K562 (cell line): ENCODE results near the gene KMT2A. TPM values are rescaled to one million over a fixed set of nuclear protein-coding genes. Genes with fewer than 3 reads are reported as not detected.

ENCODE experiments used
- ATAC-seq: fragments of 200-7000 bp; cut with Tn5 transposase; 3 replicates; pipeline ENCODE4 v1.9.1; 2020; ENCODE audit warnings: moderate library complexity
- BruUV-seq: library from RNA; stranded (reverse); fragments of 400-500 nt; replicated peaks from 2 replicates; lab custom pipeline; 2021; lab: Mats Ljungman, UMichigan
- CTCF ChIA-PET: fragments of 300-600 bp; formaldehyde crosslinking; extraction: SDS; loops from one replicate; lab custom pipeline; 2021; ENCODE audit warnings: low intra/inter-chr PET ratio; lab: Yijun Ruan, JAX
- POLR2A ChIA-PET: fragments of 300-600, 350-650 bp; sonication (Branson Sonifier 250); formaldehyde crosslinking; extraction: SDS; loops from one replicate; lab custom pipeline; 2021; ENCODE audit warnings: antibody characterized with exemption, inconsistent platforms; lab: Yijun Ruan, JAX
- DNase-seq, 4 experiments: peaks; one replicate each; pipeline versions ENCODE4 v3.0.0 to v3.0.0-alpha.2; 2011 to 2018; ENCODE audit warnings: low spot score in 3 of 4, mixed read lengths in 3 of 4; ENCODE audit errors: extremely low read depth in 1 of 4
- FAIRE-seq: peaks from 2 replicates; lab custom pipeline; 2011; peaks lifted over from hg19 to GRCh38; lab: Jason Lieb, UNC
- H2AFZ ChIP-seq: 2 replicates; pipeline ENCODE4 v1.6.0; 2011; ENCODE audit warnings: low read depth, low read length, control low read depth, inconsistent platforms
- H3K27ac ChIP-seq: fragments of 200-600 bp; 3 replicates; pipeline ENCODE4 v1.8.0; 2011; ENCODE audit warnings: low read depth, mild to moderate bottlenecking, control low read depth, inconsistent platforms, low read length, moderate library complexity, mixed read lengths; ENCODE audit errors: extremely low read depth
- H3K27me3 ChIP-seq, 2 experiments: fragments of 300-600 bp in 1 of 2; 2 replicates in 1 of 2; 3 replicates in 1 of 2; pipeline versions ENCODE4 v1.6.0 to v1.8.0; 2011; ENCODE audit warnings: inconsistent platforms in 2 of 2, low read length in 2 of 2, mild to moderate bottlenecking in 1 of 2, mixed read lengths in 1 of 2, moderate library complexity in 1 of 2; ENCODE audit not compliant: control insufficient read depth in 2 of 2, insufficient read depth in 2 of 2
- H3K36me3 ChIP-seq: fragments of 300-600 bp; 3 replicates; pipeline ENCODE4 v1.8.0; 2011; ENCODE audit warnings: mild to moderate bottlenecking, low read length, inconsistent platforms; ENCODE audit not compliant: control insufficient read depth, insufficient read depth
- H3K4me1 ChIP-seq, 2 experiments: fragments of 200-600 bp in 1 of 2; replicated peaks in 1 of 2; 2 replicates in 1 of 2; 3 replicates in 1 of 2; pipeline versions ENCODE4 v1.5.1 to v1.8.0; 2011; ENCODE audit warnings: inconsistent platforms in 2 of 2, low read length in 2 of 2, mild to moderate bottlenecking in 1 of 2, mixed read lengths in 1 of 2, moderate library complexity in 1 of 2; ENCODE audit not compliant: control insufficient read depth in 2 of 2, insufficient read depth in 2 of 2
- H3K4me2 ChIP-seq: 2 replicates; pipeline ENCODE4 v1.6.1; 2011; ENCODE audit warnings: low read length, control low read depth, inconsistent platforms, mixed read lengths; ENCODE audit not compliant: insufficient read depth
- H3K4me3 ChIP-seq: fragments of 200-600 bp; sonication (generic), shearing (Covaris generic); 2 replicates; pipeline ENCODE4 v1.5.1; 2016; ENCODE audit warnings: control low read depth, inconsistent platforms
- H3K79me2 ChIP-seq: fragments of 200-600 bp; 3 replicates; pipeline ENCODE4 v1.8.0; 2011; ENCODE audit warnings: low read length, inconsistent platforms; ENCODE audit not compliant: control insufficient read depth, insufficient read depth
- H3K9ac ChIP-seq, 2 experiments: 2 replicates each; pipeline versions ENCODE4 v1.6.0 to v1.6.1; 2011; ENCODE audit warnings: low read depth in 2 of 2, low read length in 2 of 2, control low read depth in 1 of 2, inconsistent platforms in 1 of 2, mild to moderate bottlenecking in 1 of 2, mixed read lengths in 1 of 2; ENCODE audit not compliant: insufficient read depth in 1 of 2
- H3K9me1 ChIP-seq: one replicate; pipeline ENCODE4 v1.6.0; 2011; ENCODE audit warnings: inconsistent platforms, mild to moderate bottlenecking, low read length, moderate library complexity; ENCODE audit not compliant: control insufficient read depth, insufficient read depth
- H3K9me3 ChIP-seq: replicated peaks from 2 replicates; pipeline ENCODE4 v1.5.1; 2011; ENCODE audit warnings: low read depth, low read length, inconsistent platforms; ENCODE audit not compliant: control insufficient read depth, insufficient read depth
- H4K20me1 ChIP-seq: replicated peaks from 2 replicates; pipeline ENCODE4 v1.6.1; 2011; ENCODE audit warnings: low read length, inconsistent platforms, mixed read lengths; ENCODE audit not compliant: control insufficient read depth, insufficient read depth
- GABPB2 ChIP-seq: fragments of 250-450 bp; sonication (Bioruptor Pico); conservative IDR thresholded peaks from 2 replicates; pipeline ENCODE4 v1.5.1; 2021; ENCODE audit warnings: mild to moderate bottlenecking
- GTF2B ChIP-seq: IDR thresholded peaks from 2 replicates; pipeline ENCODE4 v1.6.1; 2011; ENCODE audit not compliant: insufficient read length; ENCODE audit errors: extremely low read depth
- KLF13 ChIP-seq: fragments of 450-650 bp; IDR thresholded peaks from 2 replicates; pipeline ENCODE4 v1.6.1; 2016; ENCODE audit warnings: missing genetic modification characterization, low read depth, mild to moderate bottlenecking, missing compliant biosample characterization, moderate library complexity, borderline replicate concordance
- RAD21 ChIP-seq, 2 experiments: fragments of 250-450 bp in 1 of 2; fragments of 450-650 bp in 1 of 2; sonication (Bioruptor Pico) in 1 of 2; formaldehyde crosslinking in 1 of 2; IDR thresholded peaks in 1 of 2; conservative IDR thresholded peaks in 1 of 2; 2 replicates each; pipeline versions ENCODE4 v1.4.0 to v1.8.0; 2020 to 2022; ENCODE audit warnings: mild to moderate bottlenecking in 2 of 2, moderate library complexity in 1 of 2
- RFX5 ChIP-seq: IDR thresholded peaks from 2 replicates; pipeline ENCODE4 v1.6.1; 2011; ENCODE audit warnings: low read depth, mild to moderate bottlenecking, improper control_type of control experiment, low read length
- SLC30A9 ChIP-seq: fragments of 250-450 bp; sonication (Bioruptor Pico); IDR thresholded peaks from 2 replicates; pipeline ENCODE4 v1.8.0; 2022; ENCODE audit warnings: mild to moderate bottlenecking, moderate library complexity
- SMC3 ChIP-seq: conservative IDR thresholded peaks from 2 replicates; pipeline ENCODE4 v1.6.1; 2011; ENCODE audit warnings: low read depth, low read length, improper control_type of control experiment; ENCODE audit not compliant: insufficient read depth
- SPI1 ChIP-seq: IDR thresholded peaks from 2 replicates; pipeline ENCODE4 v1.6.1; 2011; ENCODE audit warnings: low read depth, low read length, control low read depth, borderline replicate concordance
- STAG1 ChIP-seq: sonication (generic); formaldehyde crosslinking; IDR thresholded peaks from 2 replicates; pipeline ENCODE4 v1.5.0; 2020; ENCODE audit warnings: missing genetic modification reagents, borderline replicate concordance
- SUPT5H ChIP-seq: fragments of 450-650 bp; IDR thresholded peaks from 2 replicates; pipeline ENCODE4 v1.6.1; 2016
- TARDBP ChIP-seq: fragments of 450-650 bp; IDR thresholded peaks from 2 replicates; pipeline ENCODE4 v1.6.1; 2016
- THRB ChIP-seq: fragments of 450-650 bp; formaldehyde crosslinking; conservative IDR thresholded peaks from 2 replicates; pipeline ENCODE4 v1.4.0; 2022; ENCODE audit warnings: mild to moderate bottlenecking, missing genetic modification characterization
- ZBTB26 ChIP-seq: fragments of 450-650 bp; formaldehyde crosslinking; IDR thresholded peaks from 2 replicates; pipeline ENCODE4 v1.4.0; 2022; ENCODE audit warnings: missing genetic modification characterization
- ZNF133 ChIP-seq: fragments of 250-450 bp; sonication (Bioruptor Pico); IDR thresholded peaks from 2 replicates; pipeline ENCODE4 v1.4.0; 2020; ENCODE audit warnings: mild to moderate bottlenecking
- ZNF511 ChIP-seq: sonication (generic); formaldehyde crosslinking; IDR thresholded peaks from 2 replicates; pipeline ENCODE4 v1.8.0; 2022; ENCODE audit warnings: mild to moderate bottlenecking, missing genetic modification reagents
- WGBS: fragments of 100-300 bp; shearing (Covaris generic); methylation state at CpG from one replicate; pipeline ENCODE4 v1.1.6; 2016; ENCODE audit warnings: low coverage, mixed read lengths; ENCODE audit not compliant: insufficient coverage; ENCODE audit errors: missing lambda C conversion rate; 5-methylcytosine and 5-hydroxymethylcytosine counted together
- in situ Hi-C: fragments of 300-500 bp; cut with MboI; formaldehyde crosslinking; loops from 4 replicates; pipeline ENCODE4 v1.15.0; 2018; ENCODE audit warnings: inconsistent platforms, mixed read lengths
- intact Hi-C: fragments of 100-400 bp; cut with micrococcal nuclease; formaldehyde crosslinking; loops from 2 replicates; pipeline ENCODE4 v1.14.2; 2022
- polyA plus RNA-seq, 8 experiments: library from polyadenylated mRNA; depleted of rRNA in 4 of 8; stranded (reverse) in 5 of 8; unstranded in 3 of 8; fragments of >200 nt; fragmentation: Nextera tagmentation in 2 of 8; fragmentation: Illumina TruSeq in 1 of 8; extraction: Ambion mirVana in 2 of 8; extraction: Trizol in 1 of 8; gene quantifications; 2 replicates each; pipeline versions ENCODE4 v1.2.1 to v1.2.3, GENCODE V29; 2011 to 2014; ENCODE audit warnings: inconsistent platforms in 1 of 8, missing spikeins in 1 of 8
- total RNA-seq, 7 experiments: library from RNA; depleted of rRNA in 6 of 7; stranded (reverse); fragments of >200 nt in 6 of 7; fragmentation: Illumina TruSeq in 2 of 7; extraction: Trizol in 2 of 7; gene quantifications; 2 replicates each; pipeline versions ENCODE4 v1.2.1 to v1.2.3, GENCODE V29; 2011 to 2021; ENCODE audit warnings: low replicate concordance in 1 of 7
- TF ChIP-seq, protein P1 (sequence below), 3 experiments: IDR thresholded peaks in 2 of 3; conservative IDR thresholded peaks in 1 of 3; 2 replicates each; pipeline ENCODE4 v1.5.1; 2011 to 2012; ENCODE audit warnings: low read length in 3 of 3, mild to moderate bottlenecking in 3 of 3, control low read depth in 2 of 3, improper control_type of control experiment in 1 of 3, inconsistent platforms in 1 of 3, low read depth in 1 of 3, mixed read lengths in 1 of 3, moderate library complexity in 1 of 3; ENCODE audit not compliant: insufficient read depth in 2 of 3

Gene KMT2A
- total and polyA plus RNA-seq, 9 of the 15 experiments (the other 6 are each of a cell fraction or from before 2014, with no cell fraction given) = 9.6 to 59.9 (median 32.6) TPM

GRCh38 chr11:118522571-118523072, 86.3 kb downstream of the KMT2A start:
- FAIRE-seq = no peak
- TF ChIP-seq ZNF511 (CRISPR knock-in tag) (0 out of 2 replicates have a peak, but pooled peaks have one; percentile 45), SMC3 (0 out of 2 replicates have a peak, but pooled peaks have one; percentile 25), THRB (CRISPR knock-in tag) (0 out of 2 replicates have a peak, but pooled peaks have one; percentile 11), KLF13 (tag) (no peak), TARDBP (no peak), STAG1 (CRISPR knock-in tag) (0 out of 2 replicates have a peak, but pooled peaks have one; percentile 11), SLC30A9 (CRISPR knock-in tag) (no peak), RFX5 (no peak), GABPB2 (CRISPR knock-in tag) (no peak), ZBTB26 (CRISPR knock-in tag) (0 out of 2 replicates have a peak, but pooled peaks have one; percentile 67), GTF2B (no peak), RAD21 (CRISPR knock-in tag; conservative IDR thresholded peaks at IDR 0.05 in 1 of 2, IDR thresholded peaks at IDR 0.05 in 1 of 2) (peak in 1 of 2 experiments; percentile 48; a peak in 2 of 4 replicates), SUPT5H (0 out of 2 replicates have a peak, but pooled peaks have one; percentile 36), ZNF133 (CRISPR knock-in tag) (no peak), SPI1 (peak; percentile 50; the same call in 1 of the 2 replicates)
- TF ChIP-seq, protein P1, sequence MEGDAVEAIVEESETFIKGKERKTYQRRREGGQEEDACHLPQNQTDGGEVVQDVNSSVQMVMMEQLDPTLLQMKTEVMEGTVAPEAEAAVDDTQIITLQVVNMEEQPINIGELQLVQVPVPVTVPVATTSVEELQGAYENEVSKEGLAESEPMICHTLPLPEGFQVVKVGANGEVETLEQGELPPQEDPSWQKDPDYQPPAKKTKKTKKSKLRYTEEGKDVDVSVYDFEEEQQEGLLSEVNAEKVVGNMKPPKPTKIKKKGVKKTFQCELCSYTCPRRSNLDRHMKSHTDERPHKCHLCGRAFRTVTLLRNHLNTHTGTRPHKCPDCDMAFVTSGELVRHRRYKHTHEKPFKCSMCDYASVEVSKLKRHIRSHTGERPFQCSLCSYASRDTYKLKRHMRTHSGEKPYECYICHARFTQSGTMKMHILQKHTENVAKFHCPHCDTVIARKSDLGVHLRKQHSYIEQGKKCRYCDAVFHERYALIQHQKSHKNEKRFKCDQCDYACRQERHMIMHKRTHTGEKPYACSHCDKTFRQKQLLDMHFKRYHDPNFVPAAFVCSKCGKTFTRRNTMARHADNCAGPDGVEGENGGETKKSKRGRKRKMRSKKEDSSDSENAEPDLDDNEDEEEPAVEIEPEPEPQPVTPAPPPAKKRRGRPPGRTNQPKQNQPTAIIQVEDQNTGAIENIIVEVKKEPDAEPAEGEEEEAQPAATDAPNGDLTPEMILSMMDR (IDR thresholded peaks at IDR 0.05 in 2 of 3, conservative IDR thresholded peaks at IDR 0.05 in 1 of 3; ENCODE audit: insufficient read depth in 2 of 3, low read depth in 1 of 3, low read length in 3 of 3) = peak; percentile 48 to 64 (median 53)
- TF ChIP-seq, all 486 proteins: peak for 9
- no peak overlapping the region for H3K4me2 ChIP-seq

More at GRCh38 chr11:118522571-118523072, 86.3 kb downstream of the KMT2A start:
- H3K27me3 ChIP-seq = no peaks in the 10 kb centered on the region
- ChIA-PET CTCF (no interaction called here), POLR2A (interaction anchor here (0.7 kb wide), 1 partner anchor 158 kb away, joined by 3 read pairs; no protein-coding TSS in a partner anchor)
- no peaks in the 10 kb centered on the region for H3K9me1 ChIP-seq
- H3K4me3 ChIP-seq = no peak overlapping the region
- H3K4me1 ChIP-seq = no peaks in the 10 kb centered on the region
- peaks cover 70% of the 10 kb centered on the region for H3K36me3 ChIP-seq
- no peaks in the 10 kb centered on the region for H3K9me3 ChIP-seq
- H2AFZ ChIP-seq = no peak overlapping the region
- BruUV-seq = no TSS peak
- intact Hi-C loops = no loop called here
- no peak overlapping the region for H3K9ac ChIP-seq
- in situ Hi-C loops = no loop called here
- DNase-seq (peak; percentile 32 to 44 (median 42)), ATAC-seq (peak; percentile 77)
- 69% methylated on average over 6 of the region's 6 CpGs for WGBS
- no peaks in the 10 kb centered on the region; the same call in 1 of the 2 replicates for H4K20me1 ChIP-seq
- H3K79me2 ChIP-seq = no peaks in the 10 kb centered on the region
- no peak overlapping the region for H3K27ac ChIP-seq
